DMS53 treated with DMSO at 0.1 percent for 48 hours (cell line): ENCODE data around the gene RANBP17.
"Not testable (repeated sequence)": the region's sequence is repeated elsewhere in the genome, so short reads cannot be mapped to it uniquely, and the experiment has no call there.

ENCODE experiments used
- DNase-seq: peaks from one replicate; lab custom pipeline; 2025; ENCODE audit not compliant: unreplicated experiment; lab: John Stamatoyannopoulos, UW

The RANBP17 gene

GRCh38 chr5:170937914-170938313 lies 76.1 kb downstream of the RANBP17 start:
- DNase-seq: no peak

GRCh38 chr5:170939178-170939577 lies 77.4 kb downstream of the RANBP17 start:
- no peak for DNase-seq

GRCh38 chr5:170941788-170942187 lies 80.0 kb downstream of the RANBP17 start:
- no peak for DNase-seq

GRCh38 chr5:170945275-170945674 lies 83.5 kb downstream of the RANBP17 start:
- no peak for DNase-seq

GRCh38 chr5:170960567-170960966 lies 98.7 kb downstream of the RANBP17 start:
- no peak for DNase-seq

- no peak for DNase-seq
Measured at GRCh38 chr5:170963521-170963920, 101.7 kb downstream of the RANBP17 start.

GRCh38 chr5:170974461-170974860 lies 112.6 kb downstream of the RANBP17 start:
- no peak for DNase-seq

- not testable (repeated sequence) for DNase-seq
Measured at GRCh38 chr5:170980261-170980660, 118.4 kb downstream of the RANBP17 start.

- no peak for DNase-seq
Measured at GRCh38 chr5:170985486-170985885, 123.7 kb downstream of the RANBP17 start.

GRCh38 chr5:170986598-170986997 lies 124.8 kb downstream of the RANBP17 start:
- DNase-seq: peak; percentile 26

- DNase-seq: no peak
Measured at GRCh38 chr5:170993476-170993875, 131.7 kb downstream of the RANBP17 start.

GRCh38 chr5:171010086-171010485 lies 148.3 kb downstream of the RANBP17 start:
- no peak for DNase-seq

GRCh38 chr5:171010816-171011215 lies 149.0 kb downstream of the RANBP17 start:
- no peak for DNase-seq

GRCh38 chr5:171023508-171023907 lies 161.7 kb downstream of the RANBP17 start:
- no peak for DNase-seq

- DNase-seq: no peak
Measured at GRCh38 chr5:171024084-171024483, 162.3 kb downstream of the RANBP17 start.

GRCh38 chr5:171029401-171029800 lies 167.6 kb downstream of the RANBP17 start:
- no peak for DNase-seq

GRCh38 chr5:171031977-171032376 lies 170.2 kb downstream of the RANBP17 start:
- DNase-seq: no peak

- DNase-seq: no peak
Measured at GRCh38 chr5:171032435-171032973, 170.7 kb downstream of the RANBP17 start.

- not testable (repeated sequence) for DNase-seq
Measured at GRCh38 chr5:171041893-171042292, 180.1 kb downstream of the RANBP17 start.

GRCh38 chr5:171050916-171051315 lies 189.1 kb downstream of the RANBP17 start:
- no peak for DNase-seq

GRCh38 chr5:171055875-171056454 lies 194.1 kb downstream of the RANBP17 start:
- no peak for DNase-seq

GRCh38 chr5:171067540-171068130 lies 205.8 kb downstream of the RANBP17 start:
- no peak for DNase-seq

- no peak for DNase-seq
Measured at GRCh38 chr5:171074747-171075146, 212.9 kb downstream of the RANBP17 start.
